Keratinocyte (primary cell): ENCODE results near the gene SEC24C. TPM values are rescaled to one million over a fixed set of nuclear protein-coding genes. Genes with fewer than 3 reads are reported as not detected.

Source experiments
- DNase-seq: peaks from one replicate; pipeline ENCODE4 v3.0.0-alpha.2; 2011; ENCODE audit warnings: low read depth, missing footprints, low spot score
- FAIRE-seq: peaks from 2 replicates; lab custom pipeline; 2011; peaks lifted over from hg19 to GRCh38; lab: Jason Lieb, UNC
- H2AFZ ChIP-seq: 2 replicates; pipeline ENCODE4 v1.6.0; 2012; ENCODE audit warnings: low read length, control low read depth, inconsistent platforms; ENCODE audit not compliant: control insufficient read depth
- H3K27ac ChIP-seq: 2 replicates; pipeline ENCODE4 v1.5.1; 2011; ENCODE audit warnings: low read length; ENCODE audit not compliant: control insufficient read depth, insufficient read depth
- H3K27me3 ChIP-seq: 3 replicates; pipeline ENCODE4 v1.6.0; 2011; ENCODE audit warnings: low read length; ENCODE audit not compliant: control insufficient read depth, insufficient read depth; ENCODE audit errors: extremely low read depth
- H3K36me3 ChIP-seq, 2 experiments: 2 replicates in 1 of 2; 3 replicates in 1 of 2; pipeline ENCODE4 v1.5.1; 2011; ENCODE audit warnings: low read length in 2 of 2, mild to moderate bottlenecking in 1 of 2; ENCODE audit not compliant: control insufficient read depth in 2 of 2, insufficient read depth in 2 of 2; ENCODE audit errors: extremely low read depth in 1 of 2
- H3K4me1 ChIP-seq: 3 replicates; pipeline ENCODE4 v1.5.1; 2011; ENCODE audit warnings: low read length; ENCODE audit not compliant: control insufficient read depth, insufficient read depth; ENCODE audit errors: extremely low read depth
- H3K4me2 ChIP-seq: 3 replicates; pipeline ENCODE4 v1.6.0; 2011; ENCODE audit warnings: low read depth, low read length; ENCODE audit not compliant: control insufficient read depth, insufficient read depth; ENCODE audit errors: extremely low read depth
- H3K4me3 ChIP-seq, 3 experiments: fragments of 200-600 bp in 1 of 3; sonication (generic) in 1 of 3; 2 replicates in 2 of 3; 3 replicates in 1 of 3; pipeline ENCODE4 v1.5.1; 2011 to 2016; ENCODE audit warnings: low read length in 3 of 3, mild to moderate bottlenecking in 3 of 3, control low read depth in 2 of 3, inconsistent platforms in 1 of 3, low read depth in 1 of 3, mixed read lengths in 1 of 3, mixed run types in 1 of 3, moderate library complexity in 1 of 3; ENCODE audit not compliant: control insufficient read depth in 2 of 3, insufficient read depth in 2 of 3; ENCODE audit errors: extremely low read depth in 1 of 3
- H3K79me2 ChIP-seq: 2 replicates; pipeline ENCODE4 v1.6.0; 2012; ENCODE audit warnings: low read length; ENCODE audit not compliant: control insufficient read depth, insufficient read depth
- H3K9ac ChIP-seq: 3 replicates; pipeline ENCODE4 v1.6.0; 2011; ENCODE audit warnings: low read length; ENCODE audit not compliant: control insufficient read depth, insufficient read depth; ENCODE audit errors: extremely low read depth
- H3K9me1 ChIP-seq: 3 replicates; pipeline ENCODE4 v1.6.0; 2011; ENCODE audit warnings: low read length; ENCODE audit not compliant: control insufficient read depth, insufficient read depth; ENCODE audit errors: extremely low read depth
- H3K9me3 ChIP-seq: 2 replicates; pipeline ENCODE4 v1.5.1; 2012; ENCODE audit warnings: low read depth, low read length; ENCODE audit not compliant: control insufficient read depth
- H4K20me1 ChIP-seq: 3 replicates; pipeline ENCODE4 v1.6.0; 2011; ENCODE audit warnings: low read length; ENCODE audit not compliant: control insufficient read depth, insufficient read depth; ENCODE audit errors: extremely low read depth
- EZH2 ChIP-seq: IDR thresholded peaks from one replicate; pipeline ENCODE4 v1.6.1; 2012; ENCODE audit warnings: inconsistent platforms, mild to moderate bottlenecking, low read length, moderate library complexity
- dilution Hi-C: fragments of 300-500 bp; cut with MboI; formaldehyde crosslinking; loops from one replicate; pipeline ENCODE4 v1.7.0; 2020; ENCODE audit warnings: low sequenced_read_pairs; ENCODE audit not compliant: extremely low pct_ligation_motif_present
- polyA plus RNA-seq, 5 experiments: library from polyadenylated mRNA; depleted of rRNA in 3 of 5; stranded (reverse) in 3 of 5; stranded (forward) in 1 of 5; unstranded in 1 of 5; fragments of >200 nt; gene quantifications; 1 replicate in 1 of 5; 2 replicates in 3 of 5; 3 replicates in 1 of 5; pipeline versions ENCODE4 v1.2.1 to v1.2.3, GENCODE V29; 2011 to 2012; ENCODE audit warnings: missing spikeins in 2 of 5, low read depth in 1 of 5, low replicate concordance in 1 of 5
- TF ChIP-seq, protein P1 (sequence below), 3 experiments: IDR thresholded peaks in 1 of 3; conservative IDR thresholded peaks in 1 of 3; optimal IDR thresholded peaks in 1 of 3; 2 replicates in 2 of 3; 3 replicates in 1 of 3; pipeline versions ENCODE3 to v1.5.1; 2011; ENCODE audit warnings: low read length in 3 of 3, mild to moderate bottlenecking in 3 of 3, moderate library complexity in 2 of 3, control low read depth in 1 of 3, inconsistent platforms in 1 of 3; ENCODE audit not compliant: insufficient read depth in 2 of 3; ENCODE audit errors: extremely low read depth in 1 of 3

The SEC24C gene
- polyA plus RNA-seq, 1 donor (not counting 4 experiments of a cell fraction or from before 2014, with no cell fraction given): 65.3 TPM

GRCh38 chr10:73758704-73759511 lies 14.7 kb downstream of the SEC24C start:
- no peaks in the 10 kb centered on the region for H3K27me3 ChIP-seq
- no peaks in the 10 kb centered on the region for H3K9me1 ChIP-seq
- no peaks in the 10 kb centered on the region for H3K9me3 ChIP-seq
- no peak overlapping the region for H3K27ac ChIP-seq
- H4K20me1 ChIP-seq: peaks cover 2% of the 10 kb centered on the region
- DNase-seq (no peak), FAIRE-seq (no peak)
- H3K4me1 ChIP-seq: peaks cover 26% of the 10 kb centered on the region
- no peak overlapping the region for H3K4me2 ChIP-seq
- TF ChIP-seq, protein P1, sequence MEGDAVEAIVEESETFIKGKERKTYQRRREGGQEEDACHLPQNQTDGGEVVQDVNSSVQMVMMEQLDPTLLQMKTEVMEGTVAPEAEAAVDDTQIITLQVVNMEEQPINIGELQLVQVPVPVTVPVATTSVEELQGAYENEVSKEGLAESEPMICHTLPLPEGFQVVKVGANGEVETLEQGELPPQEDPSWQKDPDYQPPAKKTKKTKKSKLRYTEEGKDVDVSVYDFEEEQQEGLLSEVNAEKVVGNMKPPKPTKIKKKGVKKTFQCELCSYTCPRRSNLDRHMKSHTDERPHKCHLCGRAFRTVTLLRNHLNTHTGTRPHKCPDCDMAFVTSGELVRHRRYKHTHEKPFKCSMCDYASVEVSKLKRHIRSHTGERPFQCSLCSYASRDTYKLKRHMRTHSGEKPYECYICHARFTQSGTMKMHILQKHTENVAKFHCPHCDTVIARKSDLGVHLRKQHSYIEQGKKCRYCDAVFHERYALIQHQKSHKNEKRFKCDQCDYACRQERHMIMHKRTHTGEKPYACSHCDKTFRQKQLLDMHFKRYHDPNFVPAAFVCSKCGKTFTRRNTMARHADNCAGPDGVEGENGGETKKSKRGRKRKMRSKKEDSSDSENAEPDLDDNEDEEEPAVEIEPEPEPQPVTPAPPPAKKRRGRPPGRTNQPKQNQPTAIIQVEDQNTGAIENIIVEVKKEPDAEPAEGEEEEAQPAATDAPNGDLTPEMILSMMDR (optimal IDR thresholded peaks at IDR 0.05 in 1 of 3, IDR thresholded peaks at IDR 0.05 in 1 of 3, conservative IDR thresholded peaks at IDR 0.05 in 1 of 3; ENCODE audit: extremely low read depth in 1 of 3, insufficient read depth in 2 of 3, low read length in 3 of 3): no peak
- TF ChIP-seq EZH2: no peak
- peaks cover 22% of the 10 kb centered on the region for H3K79me2 ChIP-seq
- H3K4me3 ChIP-seq: no peak overlapping the region
- dilution Hi-C loops: no loop called here
- no peak overlapping the region for H2AFZ ChIP-seq
- H3K36me3 ChIP-seq: peaks cover 23 to 45% of the 10 kb centered on the region in 2 experiments
- no peak overlapping the region for H3K9ac ChIP-seq

DNA sequence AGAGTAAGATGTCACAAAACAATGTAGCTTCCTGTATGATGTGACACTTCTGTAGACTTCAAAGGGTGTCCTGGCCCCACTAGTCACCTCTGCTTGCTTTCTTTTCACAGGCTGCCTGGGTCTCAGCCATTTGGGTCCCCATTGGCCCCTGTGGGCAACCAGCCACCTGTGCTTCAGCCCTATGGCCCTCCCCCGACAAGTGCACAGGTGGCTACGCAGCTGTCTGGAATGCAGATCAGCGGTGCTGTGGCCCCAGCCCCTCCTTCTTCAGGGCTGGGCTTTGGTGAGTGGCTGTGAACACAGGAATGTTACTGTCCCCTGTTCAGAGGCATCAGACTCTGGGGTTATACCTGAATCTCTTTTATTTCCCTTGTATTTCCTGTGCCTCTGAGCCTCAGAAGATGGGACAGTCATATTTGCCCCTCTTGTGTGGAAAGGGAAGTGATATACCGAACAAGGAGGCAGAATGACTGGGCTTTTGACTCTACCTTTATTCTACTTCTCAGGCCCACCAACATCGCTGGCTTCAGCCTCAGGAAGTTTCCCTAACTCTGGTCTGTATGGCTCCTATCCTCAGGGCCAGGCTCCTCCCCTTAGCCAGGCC lies 15.4 kb downstream of the SEC24C start:
- H3K36me3 ChIP-seq: peaks cover 26 to 45% of the 10 kb centered on the region in 2 experiments
- H3K27ac ChIP-seq: no peak overlapping the region

More for the DNA sequence above, 15.4 kb downstream of the SEC24C start:
- H4K20me1 ChIP-seq: peaks cover 2% of the 10 kb centered on the region
- TF ChIP-seq EZH2: no peak
- TF ChIP-seq, protein P1 (optimal IDR thresholded peaks at IDR 0.05 in 1 of 3, IDR thresholded peaks at IDR 0.05 in 1 of 3, conservative IDR thresholded peaks at IDR 0.05 in 1 of 3; ENCODE audit: extremely low read depth in 1 of 3, insufficient read depth in 2 of 3, low read length in 3 of 3): no peak
- H3K27me3 ChIP-seq: no peaks in the 10 kb centered on the region
- FAIRE-seq (no peak), DNase-seq (no peak)
- no peak overlapping the region for H3K4me2 ChIP-seq
- peaks cover 26% of the 10 kb centered on the region for H3K4me1 ChIP-seq
- no peaks in the 10 kb centered on the region for H3K9me3 ChIP-seq
- H3K9me1 ChIP-seq: no peaks in the 10 kb centered on the region
- no peak overlapping the region for H3K9ac ChIP-seq
- H2AFZ ChIP-seq: no peak overlapping the region
- H3K4me3 ChIP-seq: no peak overlapping the region
- dilution Hi-C loops: no loop called here
- H3K79me2 ChIP-seq: peaks cover 20% of the 10 kb centered on the region
